GM23338 (cell line): ENCODE data around the gene AATF. TPM values are rescaled to one million over a fixed set of nuclear protein-coding genes. Genes with fewer than 3 reads are reported as not detected.

Experiments used
- ATAC-seq: fragments of 200-7000 bp; cut with Tn5 transposase; 3 replicates; pipeline ENCODE4 v1.9.1; 2020
- DNase-seq: peaks from one replicate; pipeline ENCODE4 v3.0.0-alpha.2; 2015; ENCODE audit warnings: low spot score
- H2AFZ ChIP-seq: fragments of 200-600 bp; sonication (generic); 2 replicates; pipeline ENCODE4 v1.8.0; 2016; ENCODE audit warnings: antibody characterized with exemption, mild to moderate bottlenecking, moderate library complexity
- H3F3A ChIP-seq: fragments of 200-600 bp; sonication (generic); replicated peaks from 2 replicates; pipeline ENCODE4 v1.8.0; 2017; ENCODE audit warnings: antibody characterized with exemption, mixed run types, low read depth
- H3K27ac ChIP-seq: fragments of 200-600 bp; sonication (generic); 2 replicates; pipeline ENCODE4 v1.6.1; 2016; ENCODE audit warnings: low read depth
- H3K27me3 ChIP-seq: fragments of 200-600 bp; sonication (generic); 2 replicates; pipeline ENCODE4 v1.8.0; 2016; ENCODE audit warnings: mild to moderate bottlenecking, mixed run types, moderate library complexity; ENCODE audit not compliant: insufficient read depth
- H3K36me3 ChIP-seq: fragments of 200-600 bp; sonication (generic); 2 replicates; pipeline ENCODE4 v1.8.0; 2016; ENCODE audit warnings: mild to moderate bottlenecking; ENCODE audit not compliant: insufficient read depth
- H3K4me1 ChIP-seq: fragments of 200-600 bp; sonication (generic); 2 replicates; pipeline ENCODE4 v1.8.0; 2016; ENCODE audit warnings: mild to moderate bottlenecking, moderate library complexity; ENCODE audit not compliant: insufficient read depth
- H3K4me2 ChIP-seq: fragments of 200-600 bp; sonication (generic); 2 replicates; pipeline ENCODE4 v1.7.1; 2017; ENCODE audit warnings: mixed run types
- H3K4me3 ChIP-seq: fragments of 200-600 bp; sonication (generic); 2 replicates; pipeline ENCODE4 v1.6.1; 2016; ENCODE audit warnings: mixed run types
- H3K79me2 ChIP-seq: fragments of 200-600 bp; sonication (generic); replicated peaks from 2 replicates; pipeline ENCODE4 v1.8.0; 2017; ENCODE audit warnings: mild to moderate bottlenecking; ENCODE audit not compliant: insufficient read depth
- H3K9me2 ChIP-seq: fragments of 200-600 bp; sonication (generic); 2 replicates; pipeline ENCODE4 v1.8.0; 2017; ENCODE audit not compliant: insufficient read depth
- H4K20me1 ChIP-seq: fragments of 200-600 bp; sonication (generic); replicated peaks from 2 replicates; pipeline ENCODE4 v1.8.0; 2017; ENCODE audit warnings: mild to moderate bottlenecking; ENCODE audit not compliant: insufficient read depth
- H3K27ac Mint-ChIP-seq: 2 replicates; pipeline ENCODE4 v1.8.0; 2020; ENCODE audit warnings: inconsistent platforms, mild to moderate bottlenecking, moderate library complexity, mixed read lengths
- H3K27me3 Mint-ChIP-seq: 3 replicates; pipeline ENCODE4 v1.8.0; 2022; ENCODE audit warnings: low read depth, mild to moderate bottlenecking, moderate library complexity, mixed read lengths, inconsistent platforms; ENCODE audit not compliant: insufficient read depth, poor library complexity
- H3K36me3 Mint-ChIP-seq: 3 replicates; pipeline ENCODE4 v1.8.0; 2021; ENCODE audit warnings: low read depth, mild to moderate bottlenecking, inconsistent platforms, moderate library complexity, mixed read lengths
- H3K4me1 Mint-ChIP-seq: 3 replicates; pipeline ENCODE4 v1.8.0; 2020; ENCODE audit warnings: mild to moderate bottlenecking, inconsistent platforms, mixed read lengths
- H3K4me3 Mint-ChIP-seq: 3 replicates; pipeline ENCODE4 v1.8.0; 2021; ENCODE audit warnings: moderate library complexity, mild to moderate bottlenecking, inconsistent platforms, mixed read lengths
- H3K9me3 Mint-ChIP-seq: 3 replicates; pipeline ENCODE4 v1.8.0; 2020; ENCODE audit warnings: moderate library complexity, mild to moderate bottlenecking, inconsistent platforms, mixed read lengths
- CREB1 ChIP-seq: fragments of 250-450 bp; sonication (Bioruptor Pico); IDR thresholded peaks from 2 replicates; pipeline ENCODE4 v1.5.0; 2020; ENCODE audit warnings: low read depth, mild to moderate bottlenecking, moderate library complexity
- EZH2 ChIP-seq: fragments of 200-600 bp; sonication (generic); IDR thresholded peaks from one replicate; pipeline ENCODE4 v1.8.0; 2017; ENCODE audit warnings: antibody characterized with exemption, mild to moderate bottlenecking, low read depth; ENCODE audit not compliant: unreplicated experiment
- EZH2phosphoT487 ChIP-seq: fragments of 200-600 bp; sonication (generic); IDR thresholded peaks from one replicate; pipeline ENCODE4 v1.8.1; 2018; ENCODE audit warnings: antibody characterized with exemption; ENCODE audit not compliant: unreplicated experiment
- JUNB ChIP-seq: IDR thresholded peaks from one replicate; pipeline ENCODE4 v1.6.1; 2016; ENCODE audit warnings: antibody characterized with exemption; ENCODE audit not compliant: unreplicated experiment
- NANOG ChIP-seq: IDR thresholded peaks from 2 replicates; pipeline ENCODE4 v1.6.1; 2016; ENCODE audit warnings: antibody characterized with exemption, borderline replicate concordance
- POLR2AphosphoS5 ChIP-seq: IDR thresholded peaks from 2 replicates; pipeline ENCODE4 v1.6.1; 2016; ENCODE audit warnings: antibody characterized with exemption, low read depth
- STAT1 ChIP-seq: IDR thresholded peaks from one replicate; pipeline ENCODE4 v1.6.1; 2016; ENCODE audit warnings: antibody characterized with exemption; ENCODE audit not compliant: unreplicated experiment
- ZNF114 ChIP-seq: fragments of 250-450 bp; sonication (Bioruptor Pico); IDR thresholded peaks from 2 replicates; pipeline ENCODE4 v1.5.0; 2020; ENCODE audit warnings: mild to moderate bottlenecking, moderate library complexity
- ZNF331 ChIP-seq: fragments of 250-450 bp; sonication (Bioruptor Pico); IDR thresholded peaks from 2 replicates; pipeline ENCODE4 v1.5.0; 2020; ENCODE audit warnings: low read depth, mild to moderate bottlenecking, moderate library complexity
- polyA plus RNA-seq: library from polyadenylated mRNA; unstranded; fragments of >200 nt; fragmentation: Nextera tagmentation; extraction: Ambion mirVana; gene quantifications from 2 replicates; pipeline ENCODE4 v1.2.1, GENCODE V29; 2016
- total RNA-seq: library from RNA; depleted of rRNA; stranded (reverse); fragments of >200 nt; shearing (Covaris generic); gene quantifications from 2 replicates; pipeline ENCODE4 v1.2.3, GENCODE V29; 2014
- TF ChIP-seq, protein P1 (sequence below), 2 experiments: fragments of 200-600 bp in 1 of 2; sonication (generic) in 1 of 2; conservative IDR thresholded peaks; 2 replicates each; pipeline versions ENCODE4 v1.5.1 to v1.6.1; 2016 to 2017; ENCODE audit warnings: antibody characterized with exemption in 2 of 2, low read depth in 2 of 2, mild to moderate bottlenecking in 2 of 2, moderate library complexity in 1 of 2
- TF ChIP-seq, protein P2 (sequence below): fragments of 250-450 bp; sonication (Bioruptor Pico); IDR thresholded peaks from 2 replicates; pipeline ENCODE4 v1.5.0; 2020; ENCODE audit warnings: mild to moderate bottlenecking, moderate library complexity
- TF ChIP-seq, protein P3 (sequence below): IDR thresholded peaks from 2 replicates; pipeline ENCODE4 v1.6.1; 2016; ENCODE audit warnings: antibody characterized with exemption
- TF ChIP-seq, protein P4 (sequence below): IDR thresholded peaks from one replicate; pipeline ENCODE4 v1.6.1; 2018; ENCODE audit warnings: antibody characterized with exemption; ENCODE audit not compliant: unreplicated experiment

Gene AATF
- total and polyA plus RNA-seq, 2 experiments from 2014 or later: 40.2 to 71.2 TPM

DNA sequence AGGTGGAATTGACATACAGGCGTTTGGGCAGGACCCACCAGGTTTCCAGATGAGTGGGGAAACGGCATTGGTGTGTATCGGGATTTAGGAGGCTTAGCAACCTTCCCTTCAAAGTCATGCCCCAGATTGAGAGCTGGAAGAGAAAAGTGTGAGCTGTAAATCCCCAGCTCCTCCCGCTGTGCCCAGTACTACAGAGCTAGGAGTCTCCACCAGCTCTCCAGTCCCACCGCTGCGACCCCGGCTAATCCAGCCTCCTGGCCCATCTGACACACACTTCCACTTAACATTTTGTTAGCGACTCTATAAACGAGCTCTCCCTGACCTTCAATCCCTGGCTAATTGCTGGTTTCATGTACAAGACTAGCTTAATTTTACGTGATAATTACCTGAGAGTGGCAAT lies 41.3 kb upstream of the AATF start:
- Mint-ChIP-seq H3K4me1 (no peaks in the 10 kb centered on the region; the same call in 2 of the 3 replicates), H3K4me3 (no peak overlapping the region), H3K27me3 (peaks cover 8% of the 10 kb centered on the region), H3K9me3 (no peaks in the 10 kb centered on the region), H3K27ac (no peak overlapping the region), H3K36me3 (no peaks in the 10 kb centered on the region)
- H3K9me2 ChIP-seq: no peaks in the 10 kb centered on the region
- no peaks in the 10 kb centered on the region for H3K36me3 ChIP-seq
- TF ChIP-seq POLR2AphosphoS5 (no peak), JUNB (no peak), ZNF114 (CRISPR knock-in tag) (no peak), EZH2phosphoT487 (no peak), NANOG (no peak), ZNF331 (CRISPR knock-in tag) (no peak), CREB1 (CRISPR knock-in tag) (no peak), STAT1 (no peak), EZH2 (no peak)
- TF ChIP-seq, protein P1, sequence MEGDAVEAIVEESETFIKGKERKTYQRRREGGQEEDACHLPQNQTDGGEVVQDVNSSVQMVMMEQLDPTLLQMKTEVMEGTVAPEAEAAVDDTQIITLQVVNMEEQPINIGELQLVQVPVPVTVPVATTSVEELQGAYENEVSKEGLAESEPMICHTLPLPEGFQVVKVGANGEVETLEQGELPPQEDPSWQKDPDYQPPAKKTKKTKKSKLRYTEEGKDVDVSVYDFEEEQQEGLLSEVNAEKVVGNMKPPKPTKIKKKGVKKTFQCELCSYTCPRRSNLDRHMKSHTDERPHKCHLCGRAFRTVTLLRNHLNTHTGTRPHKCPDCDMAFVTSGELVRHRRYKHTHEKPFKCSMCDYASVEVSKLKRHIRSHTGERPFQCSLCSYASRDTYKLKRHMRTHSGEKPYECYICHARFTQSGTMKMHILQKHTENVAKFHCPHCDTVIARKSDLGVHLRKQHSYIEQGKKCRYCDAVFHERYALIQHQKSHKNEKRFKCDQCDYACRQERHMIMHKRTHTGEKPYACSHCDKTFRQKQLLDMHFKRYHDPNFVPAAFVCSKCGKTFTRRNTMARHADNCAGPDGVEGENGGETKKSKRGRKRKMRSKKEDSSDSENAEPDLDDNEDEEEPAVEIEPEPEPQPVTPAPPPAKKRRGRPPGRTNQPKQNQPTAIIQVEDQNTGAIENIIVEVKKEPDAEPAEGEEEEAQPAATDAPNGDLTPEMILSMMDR (conservative IDR thresholded peaks at IDR 0.05; ENCODE audit: low read depth in 2 of 2): no peak
- TF ChIP-seq, protein P2, sequence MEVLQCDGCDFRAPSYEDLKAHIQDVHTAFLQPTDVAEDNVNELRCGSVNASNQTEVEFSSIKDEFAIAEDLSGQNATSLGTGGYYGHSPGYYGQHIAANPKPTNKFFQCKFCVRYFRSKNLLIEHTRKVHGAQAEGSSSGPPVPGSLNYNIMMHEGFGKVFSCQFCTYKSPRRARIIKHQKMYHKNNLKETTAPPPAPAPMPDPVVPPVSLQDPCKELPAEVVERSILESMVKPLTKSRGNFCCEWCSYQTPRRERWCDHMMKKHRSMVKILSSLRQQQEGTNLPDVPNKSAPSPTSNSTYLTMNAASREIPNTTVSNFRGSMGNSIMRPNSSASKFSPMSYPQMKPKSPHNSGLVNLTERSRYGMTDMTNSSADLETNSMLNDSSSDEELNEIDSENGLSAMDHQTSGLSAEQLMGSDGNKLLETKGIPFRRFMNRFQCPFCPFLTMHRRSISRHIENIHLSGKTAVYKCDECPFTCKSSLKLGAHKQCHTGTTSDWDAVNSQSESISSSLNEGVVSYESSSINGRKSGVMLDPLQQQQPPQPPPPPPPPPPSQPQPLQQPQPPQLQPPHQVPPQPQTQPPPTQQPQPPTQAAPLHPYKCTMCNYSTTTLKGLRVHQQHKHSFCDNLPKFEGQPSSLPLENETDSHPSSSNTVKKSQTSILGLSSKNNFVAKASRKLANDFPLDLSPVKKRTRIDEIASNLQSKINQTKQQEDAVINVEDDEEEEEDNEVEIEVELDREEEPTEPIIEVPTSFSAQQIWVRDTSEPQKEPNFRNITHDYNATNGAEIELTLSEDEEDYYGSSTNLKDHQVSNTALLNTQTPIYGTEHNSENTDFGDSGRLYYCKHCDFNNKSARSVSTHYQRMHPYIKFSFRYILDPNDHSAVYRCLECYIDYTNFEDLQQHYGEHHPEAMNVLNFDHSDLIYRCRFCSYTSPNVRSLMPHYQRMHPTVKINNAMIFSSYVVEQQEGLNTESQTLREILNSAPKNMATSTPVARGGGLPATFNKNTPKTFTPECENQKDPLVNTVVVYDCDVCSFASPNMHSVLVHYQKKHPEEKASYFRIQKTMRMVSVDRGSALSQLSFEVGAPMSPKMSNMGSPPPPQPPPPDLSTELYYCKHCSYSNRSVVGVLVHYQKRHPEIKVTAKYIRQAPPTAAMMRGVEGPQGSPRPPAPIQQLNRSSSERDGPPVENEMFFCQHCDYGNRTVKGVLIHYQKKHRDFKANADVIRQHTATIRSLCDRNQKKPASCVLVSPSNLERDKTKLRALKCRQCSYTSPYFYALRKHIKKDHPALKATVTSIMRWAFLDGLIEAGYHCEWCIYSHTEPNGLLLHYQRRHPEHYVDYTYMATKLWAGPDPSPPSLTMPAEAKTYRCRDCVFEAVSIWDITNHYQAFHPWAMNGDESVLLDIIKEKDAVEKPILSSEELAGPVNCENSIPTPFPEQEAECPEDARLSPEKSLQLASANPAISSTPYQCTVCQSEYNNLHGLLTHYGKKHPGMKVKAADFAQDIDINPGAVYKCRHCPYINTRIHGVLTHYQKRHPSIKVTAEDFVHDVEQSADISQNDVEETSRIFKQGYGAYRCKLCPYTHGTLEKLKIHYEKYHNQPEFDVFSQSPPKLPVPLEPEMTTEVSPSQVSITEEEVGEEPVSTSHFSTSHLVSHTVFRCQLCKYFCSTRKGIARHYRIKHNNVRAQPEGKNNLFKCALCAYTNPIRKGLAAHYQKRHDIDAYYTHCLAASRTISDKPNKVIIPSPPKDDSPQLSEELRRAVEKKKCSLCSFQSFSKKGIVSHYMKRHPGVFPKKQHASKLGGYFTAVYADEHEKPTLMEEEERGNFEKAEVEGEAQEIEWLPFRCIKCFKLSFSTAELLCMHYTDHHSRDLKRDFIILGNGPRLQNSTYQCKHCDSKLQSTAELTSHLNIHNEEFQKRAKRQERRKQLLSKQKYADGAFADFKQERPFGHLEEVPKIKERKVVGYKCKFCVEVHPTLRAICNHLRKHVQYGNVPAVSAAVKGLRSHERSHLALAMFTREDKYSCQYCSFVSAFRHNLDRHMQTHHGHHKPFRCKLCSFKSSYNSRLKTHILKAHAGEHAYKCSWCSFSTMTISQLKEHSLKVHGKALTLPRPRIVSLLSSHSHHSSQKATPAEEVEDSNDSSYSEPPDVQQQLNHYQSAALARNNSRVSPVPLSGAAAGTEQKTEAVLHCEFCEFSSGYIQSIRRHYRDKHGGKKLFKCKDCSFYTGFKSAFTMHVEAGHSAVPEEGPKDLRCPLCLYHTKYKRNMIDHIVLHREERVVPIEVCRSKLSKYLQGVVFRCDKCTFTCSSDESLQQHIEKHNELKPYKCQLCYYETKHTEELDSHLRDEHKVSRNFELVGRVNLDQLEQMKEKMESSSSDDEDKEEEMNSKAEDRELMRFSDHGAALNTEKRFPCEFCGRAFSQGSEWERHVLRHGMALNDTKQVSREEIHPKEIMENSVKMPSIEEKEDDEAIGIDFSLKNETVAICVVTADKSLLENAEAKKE: no peak
- TF ChIP-seq, protein P3, sequence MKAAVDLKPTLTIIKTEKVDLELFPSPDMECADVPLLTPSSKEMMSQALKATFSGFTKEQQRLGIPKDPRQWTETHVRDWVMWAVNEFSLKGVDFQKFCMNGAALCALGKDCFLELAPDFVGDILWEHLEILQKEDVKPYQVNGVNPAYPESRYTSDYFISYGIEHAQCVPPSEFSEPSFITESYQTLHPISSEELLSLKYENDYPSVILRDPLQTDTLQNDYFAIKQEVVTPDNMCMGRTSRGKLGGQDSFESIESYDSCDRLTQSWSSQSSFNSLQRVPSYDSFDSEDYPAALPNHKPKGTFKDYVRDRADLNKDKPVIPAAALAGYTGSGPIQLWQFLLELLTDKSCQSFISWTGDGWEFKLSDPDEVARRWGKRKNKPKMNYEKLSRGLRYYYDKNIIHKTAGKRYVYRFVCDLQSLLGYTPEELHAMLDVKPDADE: no peak
- TF ChIP-seq, protein P4, sequence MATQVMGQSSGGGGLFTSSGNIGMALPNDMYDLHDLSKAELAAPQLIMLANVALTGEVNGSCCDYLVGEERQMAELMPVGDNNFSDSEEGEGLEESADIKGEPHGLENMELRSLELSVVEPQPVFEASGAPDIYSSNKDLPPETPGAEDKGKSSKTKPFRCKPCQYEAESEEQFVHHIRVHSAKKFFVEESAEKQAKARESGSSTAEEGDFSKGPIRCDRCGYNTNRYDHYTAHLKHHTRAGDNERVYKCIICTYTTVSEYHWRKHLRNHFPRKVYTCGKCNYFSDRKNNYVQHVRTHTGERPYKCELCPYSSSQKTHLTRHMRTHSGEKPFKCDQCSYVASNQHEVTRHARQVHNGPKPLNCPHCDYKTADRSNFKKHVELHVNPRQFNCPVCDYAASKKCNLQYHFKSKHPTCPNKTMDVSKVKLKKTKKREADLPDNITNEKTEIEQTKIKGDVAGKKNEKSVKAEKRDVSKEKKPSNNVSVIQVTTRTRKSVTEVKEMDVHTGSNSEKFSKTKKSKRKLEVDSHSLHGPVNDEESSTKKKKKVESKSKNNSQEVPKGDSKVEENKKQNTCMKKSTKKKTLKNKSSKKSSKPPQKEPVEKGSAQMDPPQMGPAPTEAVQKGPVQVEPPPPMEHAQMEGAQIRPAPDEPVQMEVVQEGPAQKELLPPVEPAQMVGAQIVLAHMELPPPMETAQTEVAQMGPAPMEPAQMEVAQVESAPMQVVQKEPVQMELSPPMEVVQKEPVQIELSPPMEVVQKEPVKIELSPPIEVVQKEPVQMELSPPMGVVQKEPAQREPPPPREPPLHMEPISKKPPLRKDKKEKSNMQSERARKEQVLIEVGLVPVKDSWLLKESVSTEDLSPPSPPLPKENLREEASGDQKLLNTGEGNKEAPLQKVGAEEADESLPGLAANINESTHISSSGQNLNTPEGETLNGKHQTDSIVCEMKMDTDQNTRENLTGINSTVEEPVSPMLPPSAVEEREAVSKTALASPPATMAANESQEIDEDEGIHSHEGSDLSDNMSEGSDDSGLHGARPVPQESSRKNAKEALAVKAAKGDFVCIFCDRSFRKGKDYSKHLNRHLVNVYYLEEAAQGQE: no peak
- DNase-seq: no peak
- H3K27ac ChIP-seq: no peak overlapping the region
- ATAC-seq: no peak
- H3K4me3 ChIP-seq: no peak overlapping the region
- H3K4me1 ChIP-seq: no peaks in the 10 kb centered on the region
- no peak overlapping the region for H2AFZ ChIP-seq
- H3K27me3 ChIP-seq: no peaks in the 10 kb centered on the region
- no peak overlapping the region for H3K4me2 ChIP-seq
- H3F3A ChIP-seq: no peaks in the 10 kb centered on the region
- no peaks in the 10 kb centered on the region for H4K20me1 ChIP-seq
- H3K79me2 ChIP-seq: no peaks in the 10 kb centered on the region
